NCI-H1436 treated with DMSO at 0.1 percent for 48 hours (cell line): Measurements from ENCODE around the gene PIK3C3.
"Not testable (repeated sequence)": the region's sequence is repeated elsewhere in the genome, so short reads cannot be mapped to it uniquely, and the experiment has no call there.

Experiments
- DNase-seq: peaks from one replicate; lab custom pipeline; 2025; lab: John Stamatoyannopoulos, UW

PIK3C3 gene

DNA sequence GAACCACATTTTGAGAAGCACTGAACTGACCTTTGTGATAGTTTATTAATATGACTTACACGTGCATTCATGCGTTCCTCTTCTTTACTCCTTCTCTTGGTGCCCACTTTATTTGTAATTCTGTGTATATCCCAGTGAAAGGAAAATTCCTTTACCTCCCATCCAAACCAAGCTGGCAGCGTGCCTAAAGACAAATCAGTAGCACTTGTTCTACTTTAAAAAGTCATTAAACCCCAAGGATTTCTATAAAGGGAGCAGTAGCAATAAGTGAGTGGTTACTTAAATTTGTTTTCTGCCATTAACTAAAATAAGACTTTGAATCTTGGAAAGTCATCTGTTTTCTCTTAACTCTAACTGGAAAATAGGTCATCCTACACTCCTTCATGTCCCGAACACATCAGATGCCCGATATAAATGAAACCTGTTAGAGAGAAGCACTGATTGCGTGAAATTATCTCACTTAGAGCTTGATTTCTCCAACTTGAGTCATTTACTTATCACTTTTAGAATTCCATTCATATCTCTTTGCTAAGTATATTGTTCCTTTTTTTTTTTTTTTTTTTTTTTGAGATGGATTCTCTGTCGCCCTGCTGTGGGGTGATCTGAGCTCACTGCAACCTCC, 10.7 kb downstream of the PIK3C3 start:
- no peak for DNase-seq

DNA sequence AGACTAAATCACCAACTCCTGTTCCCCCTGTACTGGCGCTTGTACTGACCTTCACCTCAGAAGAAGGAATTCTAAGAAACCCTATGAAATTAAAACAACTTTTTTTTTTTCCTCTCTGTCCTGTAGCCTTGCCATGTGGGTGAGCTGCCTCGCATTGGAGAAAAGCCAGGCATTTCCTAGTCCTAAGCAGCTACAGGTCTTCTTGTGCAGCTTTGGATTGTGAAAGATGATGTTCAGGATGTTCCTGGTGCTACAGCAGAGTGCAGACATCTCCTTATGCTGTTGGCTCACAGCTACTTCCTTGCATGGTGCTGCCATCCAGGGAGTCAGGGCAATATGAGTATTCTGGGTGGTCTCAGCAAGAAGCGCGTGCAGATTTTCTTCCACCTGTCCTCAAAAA, 11.9 kb downstream of the PIK3C3 start:
- DNase-seq = no peak

DNA sequence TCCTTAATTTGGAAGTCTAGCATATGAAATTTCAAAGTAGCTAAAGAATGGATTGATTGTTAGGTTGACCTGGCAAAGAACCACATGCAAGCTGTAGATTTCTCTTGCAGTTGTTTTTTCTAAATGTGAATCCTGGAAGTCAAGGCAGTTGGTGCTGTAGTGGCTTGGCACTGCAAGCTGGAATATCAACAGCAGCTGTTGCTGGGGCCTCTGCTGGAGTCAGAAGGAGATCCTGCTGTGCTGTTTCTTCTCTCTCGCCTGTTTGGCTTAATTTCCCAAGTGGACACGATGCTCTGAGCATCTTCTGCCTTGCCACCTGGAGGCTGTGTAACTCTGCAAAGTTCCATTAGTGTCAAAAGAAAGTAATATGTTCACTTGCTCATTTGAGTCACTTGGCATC, 12.6 kb downstream of the PIK3C3 start:
- DNase-seq = no peak

DNA sequence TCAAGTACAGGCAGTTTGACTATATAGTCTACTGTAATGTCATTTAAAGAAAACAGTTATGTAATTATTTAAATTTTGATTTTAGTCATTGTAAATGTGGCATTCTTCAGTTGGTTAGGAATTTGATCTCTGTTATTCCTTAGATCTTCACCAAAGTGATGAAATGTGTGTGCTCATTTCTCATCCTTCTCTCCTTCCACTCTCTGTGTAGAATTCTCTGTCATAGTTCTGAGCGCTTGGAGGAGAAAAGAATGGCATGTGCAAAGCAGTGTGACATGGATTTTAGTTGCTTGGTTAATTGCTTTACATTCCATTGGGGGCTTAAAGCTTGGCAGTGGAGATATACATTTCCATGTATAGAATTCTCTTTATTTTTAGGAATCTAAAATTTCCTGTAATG, 14.8 kb downstream of the PIK3C3 start:
- no peak for DNase-seq

DNA sequence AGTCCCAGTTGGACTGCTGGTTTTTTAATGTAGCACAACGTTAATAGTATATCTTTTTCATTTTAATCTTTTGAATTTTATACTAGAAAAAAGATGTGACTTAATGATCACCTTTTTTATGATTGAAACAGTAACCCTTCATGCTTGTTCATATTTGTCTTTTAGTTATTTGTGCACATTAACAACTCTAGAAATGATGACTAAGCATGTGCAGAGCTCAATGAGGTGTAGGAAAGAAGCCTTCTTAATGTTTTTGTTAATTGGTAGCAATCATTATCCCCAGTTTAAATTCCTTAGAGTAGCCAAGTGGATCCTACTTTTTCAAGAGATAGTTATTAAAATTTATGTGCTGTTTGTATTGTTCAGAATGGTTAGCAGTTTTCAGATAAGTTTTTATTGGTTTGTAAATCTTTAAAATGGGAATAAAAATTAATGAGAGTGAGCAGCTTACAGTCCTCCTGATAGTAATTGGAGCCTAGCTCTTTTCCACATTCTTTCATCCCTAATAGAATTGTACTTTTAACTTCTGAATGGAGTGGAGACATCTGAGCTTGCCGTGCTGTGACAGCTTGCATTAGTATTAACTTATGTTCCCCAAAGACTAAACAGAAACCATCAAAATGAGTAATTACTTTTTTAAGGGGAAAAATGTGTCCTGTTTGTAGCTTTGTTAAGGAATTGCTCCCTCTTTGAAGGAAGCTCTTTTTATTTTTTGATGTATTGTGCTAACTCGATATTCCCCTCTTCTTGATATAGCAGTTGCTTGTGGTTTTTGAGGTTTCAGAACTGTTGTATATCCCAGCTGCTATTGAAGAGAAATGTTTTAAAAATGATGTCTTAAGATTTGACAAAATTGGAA, 17.3 kb downstream of the PIK3C3 start:
- DNase-seq = no peak

DNA sequence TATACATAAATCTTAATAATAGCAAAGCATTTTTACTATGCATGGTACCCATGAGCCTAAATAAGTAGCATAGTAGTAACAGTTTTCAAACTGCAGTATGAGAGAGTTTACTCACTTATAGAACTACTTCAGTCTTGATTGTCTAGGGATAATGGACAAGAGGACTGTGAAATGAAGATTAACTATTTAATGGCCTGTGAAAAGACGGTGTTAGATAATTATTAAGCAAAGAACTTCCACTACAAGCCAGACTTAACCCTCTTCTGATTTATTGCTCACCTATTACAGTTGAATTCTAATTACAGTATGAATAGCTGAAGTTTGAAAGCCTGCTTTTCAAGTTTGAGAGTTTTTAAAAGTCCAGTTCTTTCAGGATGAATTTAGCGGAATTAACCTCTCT, 18.9 kb downstream of the PIK3C3 start:
- DNase-seq = no peak

DNA sequence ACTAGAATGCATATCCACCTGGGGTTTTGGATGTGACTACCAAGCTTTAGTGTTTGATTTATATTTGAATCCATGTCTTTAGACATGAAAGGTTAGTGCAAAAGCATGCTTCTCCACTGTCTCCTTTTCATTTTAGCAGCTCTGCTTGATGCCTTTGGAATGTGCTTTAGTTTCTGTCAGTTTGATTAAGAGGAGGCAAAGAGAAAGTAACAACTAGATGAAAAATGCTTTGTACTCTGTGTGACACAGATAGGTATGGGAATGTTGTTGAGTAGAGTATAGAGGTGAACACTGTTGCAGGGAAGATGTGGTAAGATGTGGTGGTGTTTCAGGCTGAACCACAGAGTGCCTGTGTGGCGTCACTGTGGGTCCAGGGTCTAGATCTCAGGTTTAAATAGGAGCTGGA, 19.8 kb downstream of the PIK3C3 start:
- DNase-seq = no peak

DNA sequence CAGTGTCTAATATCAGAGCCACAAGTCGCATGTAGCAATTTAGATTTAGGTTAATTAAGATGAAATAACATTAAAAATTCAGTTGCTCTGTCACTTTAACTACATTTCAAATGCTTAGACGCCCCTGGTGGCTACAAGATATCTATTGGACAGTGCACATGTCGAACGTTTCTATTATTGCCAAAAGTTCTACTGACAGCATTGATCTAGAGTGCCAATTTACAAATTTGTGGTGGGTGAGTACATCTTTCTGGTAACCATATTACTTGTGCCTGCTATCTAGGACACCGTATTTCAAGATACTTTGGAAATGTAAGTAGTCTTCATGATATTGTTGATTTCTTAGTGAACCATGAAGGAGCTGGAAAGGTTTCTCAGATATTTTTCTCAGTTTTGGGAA, 20.2 kb downstream of the PIK3C3 start:
- DNase-seq = no peak

DNA sequence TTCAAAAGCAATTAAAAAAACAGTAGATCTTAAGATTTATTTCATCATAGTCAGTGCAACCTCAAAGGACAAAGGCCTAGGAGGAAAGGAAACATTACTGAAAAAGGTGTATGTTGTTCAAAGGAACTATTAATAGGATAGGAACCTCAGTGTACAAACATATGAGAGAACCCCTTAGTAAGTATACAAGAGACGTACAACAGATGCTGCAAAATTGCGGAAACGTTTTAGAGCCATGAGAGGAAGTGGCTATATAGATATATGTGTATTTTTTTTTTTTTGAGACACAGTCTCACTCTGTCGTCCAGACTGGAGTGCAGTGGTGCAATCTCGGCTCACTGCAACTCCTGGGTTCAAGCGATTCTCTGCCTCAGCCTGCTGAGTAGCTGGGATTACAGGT, 22.2 kb downstream of the PIK3C3 start:
- no peak for DNase-seq

DNA sequence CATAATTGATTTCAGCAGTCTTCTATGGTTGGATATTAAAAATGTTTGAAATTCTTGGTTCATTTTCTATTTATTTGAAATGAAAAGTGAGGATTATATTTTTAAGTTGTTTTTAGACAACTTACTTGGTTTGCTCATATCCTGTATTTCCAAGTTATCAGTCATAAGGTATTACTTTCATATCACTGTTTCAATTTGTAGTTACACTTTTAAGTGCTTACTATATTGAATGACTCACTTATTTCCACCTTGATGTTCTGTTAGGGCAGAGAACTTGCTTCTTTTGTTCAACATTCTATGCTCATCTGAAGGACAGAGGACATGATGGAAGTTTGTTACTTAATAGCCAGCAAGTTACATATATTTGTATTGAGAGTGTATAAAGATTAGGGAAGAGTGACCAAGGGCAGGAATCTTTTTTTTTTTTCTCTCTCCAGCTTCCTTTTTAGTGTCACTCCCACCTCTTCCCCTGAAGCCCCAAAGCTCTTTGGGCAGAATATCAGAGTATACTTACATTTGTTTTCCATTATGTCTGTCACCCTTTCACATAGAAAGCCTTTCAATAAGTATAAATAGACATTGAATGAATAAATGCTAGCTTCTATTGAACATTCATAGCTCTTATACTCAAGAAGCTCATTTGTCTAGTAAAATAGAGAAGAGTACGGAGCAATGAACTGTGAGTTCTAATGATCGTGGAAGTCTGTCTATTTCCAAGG, 28.1 kb downstream of the PIK3C3 start:
- DNase-seq = no peak

DNA sequence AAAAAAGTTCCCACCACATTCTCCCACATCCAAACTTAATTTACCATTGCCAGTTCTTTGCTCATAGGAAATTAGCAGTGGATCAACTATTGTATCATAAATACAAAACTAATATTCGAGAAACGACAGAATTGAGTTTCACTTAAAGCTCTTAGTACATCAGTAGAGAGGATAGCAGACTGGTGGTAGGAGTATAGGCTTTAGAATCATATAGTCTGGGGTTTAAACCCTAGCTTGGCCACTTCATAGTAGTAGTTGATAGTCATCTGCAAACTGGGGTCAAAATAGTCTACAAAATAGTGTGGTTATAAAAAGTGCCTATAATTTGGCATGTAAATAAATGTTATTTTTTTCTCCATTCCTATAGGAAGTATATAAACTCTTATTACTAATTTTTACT, 30.9 kb downstream of the PIK3C3 start:
- DNase-seq = no peak

DNA sequence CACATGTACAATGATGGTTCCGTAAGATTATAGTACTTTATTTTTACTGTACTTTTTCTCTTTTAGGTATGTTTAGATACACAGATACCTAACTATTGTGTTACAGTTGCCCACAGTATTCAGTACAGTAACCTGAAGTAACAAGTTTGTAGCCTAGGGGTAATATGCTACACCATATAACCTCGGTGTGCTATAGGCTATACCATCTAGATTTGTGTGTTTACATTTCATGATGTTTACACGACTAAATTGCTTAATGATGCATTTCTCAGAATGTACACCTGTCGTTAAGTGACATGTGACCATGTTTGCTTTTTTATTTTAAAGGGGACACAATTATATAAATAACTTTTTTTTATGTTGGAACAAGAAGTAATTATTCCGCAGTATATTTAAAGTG, 34.5 kb downstream of the PIK3C3 start:
- peak; percentile 13 for DNase-seq

DNA sequence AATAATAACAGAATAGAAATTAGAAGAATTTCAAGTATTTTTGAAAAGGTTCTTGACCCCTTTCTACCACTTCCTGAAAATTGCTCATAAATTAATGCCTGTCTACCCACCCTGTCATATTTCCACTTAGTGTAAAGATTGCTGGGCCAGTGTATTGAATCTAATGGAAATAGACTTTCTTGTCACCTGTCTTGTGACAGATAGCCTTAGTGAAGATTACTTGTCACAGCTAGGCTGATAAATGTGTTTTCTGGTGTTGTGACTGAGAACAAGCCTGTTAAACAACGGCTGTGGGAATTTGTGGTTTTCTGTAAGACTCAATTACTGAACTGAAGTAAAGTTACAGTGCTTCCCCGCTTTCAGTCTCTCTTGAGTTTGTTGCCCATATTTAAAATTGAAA, 37.0 kb downstream of the PIK3C3 start:
- DNase-seq = no peak

DNA sequence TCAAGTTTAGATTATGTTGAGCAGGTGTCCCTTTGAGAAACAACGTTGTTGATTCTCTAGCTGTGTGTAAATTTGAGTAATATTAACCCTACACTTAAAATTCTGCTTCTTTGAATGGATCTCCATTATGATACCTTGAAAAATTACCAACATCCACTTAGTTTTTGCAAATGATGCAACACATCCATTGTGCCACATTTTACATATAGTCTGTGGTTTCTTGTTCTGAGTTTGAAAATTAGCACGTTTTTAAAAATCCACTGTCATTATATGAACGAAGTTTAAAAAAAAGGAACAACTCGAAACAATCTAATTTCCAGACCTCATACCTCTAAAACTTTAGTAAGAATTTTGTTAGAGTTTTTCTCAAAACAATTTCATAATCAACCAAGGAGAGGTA, 37.7 kb downstream of the PIK3C3 start:
- no peak for DNase-seq

DNA sequence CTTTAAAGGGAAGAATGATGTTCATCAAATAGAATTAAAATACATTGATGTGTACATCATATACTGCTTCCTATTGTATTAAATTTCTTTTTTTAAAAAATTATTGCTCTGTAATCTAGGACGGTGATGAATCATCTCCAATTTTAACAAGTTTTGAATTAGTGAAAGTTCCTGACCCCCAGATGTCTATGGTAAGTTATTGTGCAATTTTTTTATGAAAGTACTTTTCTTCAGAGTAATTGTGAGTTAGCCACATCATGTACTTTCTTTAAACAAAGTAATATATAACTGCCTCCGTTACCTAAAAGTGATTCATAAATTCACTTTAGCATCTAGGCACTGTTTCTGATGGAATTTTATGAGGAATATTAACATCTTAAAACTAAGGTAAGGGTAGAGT, 38.1 kb downstream of the PIK3C3 start:
- DNase-seq = no peak

DNA sequence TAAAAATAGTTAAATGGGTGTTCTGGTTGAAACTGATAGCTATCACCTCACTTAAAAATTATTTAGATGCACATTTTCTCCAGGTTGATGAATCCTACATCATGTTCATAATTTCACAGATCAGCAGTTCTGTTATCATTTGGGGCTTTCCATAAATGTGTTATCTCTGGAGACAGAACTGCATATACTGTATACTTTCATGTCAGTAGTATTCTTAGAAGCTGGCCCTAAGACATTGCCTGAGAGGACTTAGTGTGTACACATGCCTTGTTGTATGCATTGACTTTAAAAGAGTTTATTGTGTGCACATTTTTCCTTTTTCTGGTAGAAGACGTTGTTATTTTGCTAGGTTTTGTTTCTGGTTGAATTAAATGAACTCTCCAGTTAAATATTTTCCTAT, 41.0 kb downstream of the PIK3C3 start:
- no peak for DNase-seq

DNA sequence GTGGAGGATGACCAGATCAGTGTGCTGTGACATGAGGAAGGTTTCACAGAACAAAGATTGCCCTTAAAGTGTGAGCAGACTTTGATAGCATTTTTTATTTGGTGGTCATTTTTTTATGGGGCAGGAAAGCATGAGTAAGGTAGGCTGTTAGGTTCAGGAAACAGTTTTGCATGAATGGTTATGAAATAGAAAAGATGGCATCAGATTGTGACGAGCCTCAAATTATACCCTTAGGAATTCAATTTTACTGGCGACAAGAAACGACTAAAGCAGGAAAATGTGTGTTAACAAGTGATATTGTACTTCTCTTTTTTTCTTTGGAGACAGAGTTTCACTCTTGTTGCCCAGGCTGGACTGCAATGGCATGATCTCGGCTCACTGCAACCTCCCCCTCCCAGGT, 44.7 kb downstream of the PIK3C3 start:
- DNase-seq = no peak

DNA sequence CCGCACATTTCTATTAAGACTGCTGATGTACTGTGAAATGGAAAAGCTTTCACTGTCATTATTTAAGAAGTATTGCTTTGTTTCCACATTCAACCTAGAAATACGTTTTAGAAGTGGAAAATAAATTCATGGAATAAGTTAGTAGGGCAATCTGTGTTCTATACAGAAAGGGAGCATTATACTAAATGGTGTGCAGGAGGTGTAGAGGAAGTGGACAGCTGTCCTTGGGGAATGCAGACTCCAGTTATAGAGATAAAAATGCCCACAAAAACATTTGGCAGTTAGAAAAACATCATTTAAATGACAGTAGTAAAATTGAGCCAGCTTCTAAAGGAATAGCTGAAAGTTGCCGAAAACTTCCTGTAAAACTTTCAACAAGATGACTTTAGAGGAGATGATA, 46.8 kb downstream of the PIK3C3 start:
- DNase-seq = no peak

DNA sequence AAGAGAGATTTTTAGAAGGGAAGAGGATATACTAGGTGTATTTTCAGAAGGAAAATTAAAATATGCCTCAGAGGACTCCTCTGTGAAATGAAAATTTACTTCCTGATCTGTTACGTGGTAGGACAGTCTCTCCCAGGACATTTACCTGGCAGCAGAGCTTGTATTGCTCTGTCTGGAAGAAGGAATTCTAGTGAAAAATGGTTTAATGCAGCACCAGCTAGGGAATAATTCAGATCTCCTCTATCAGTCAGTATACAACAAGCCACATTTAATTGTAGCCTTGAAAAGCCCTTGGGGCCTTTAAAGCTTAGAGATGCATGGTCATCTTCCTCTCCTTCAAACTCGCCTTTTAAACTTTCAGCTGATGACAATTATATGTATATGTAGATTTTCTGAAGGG, 49.6 kb downstream of the PIK3C3 start:
- no peak for DNase-seq

DNA sequence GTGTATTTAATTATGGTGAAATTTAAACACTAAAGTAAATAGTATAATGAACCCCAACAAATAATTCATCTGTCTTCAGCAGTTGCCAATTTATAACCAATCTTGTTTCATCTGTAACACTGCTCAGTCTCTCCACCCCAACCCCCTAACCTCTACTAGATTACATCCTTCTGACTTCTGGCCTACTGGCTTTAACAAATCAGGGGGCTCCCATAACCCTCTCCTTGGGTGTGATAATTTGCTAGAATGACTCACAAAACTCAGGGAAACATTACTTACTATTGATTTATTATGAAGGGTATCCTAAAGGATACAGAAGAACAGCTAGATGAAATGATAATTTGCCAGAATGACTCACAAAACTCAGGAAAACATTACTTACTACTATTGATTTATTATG, 50.7 kb downstream of the PIK3C3 start:
- no peak for DNase-seq

DNA sequence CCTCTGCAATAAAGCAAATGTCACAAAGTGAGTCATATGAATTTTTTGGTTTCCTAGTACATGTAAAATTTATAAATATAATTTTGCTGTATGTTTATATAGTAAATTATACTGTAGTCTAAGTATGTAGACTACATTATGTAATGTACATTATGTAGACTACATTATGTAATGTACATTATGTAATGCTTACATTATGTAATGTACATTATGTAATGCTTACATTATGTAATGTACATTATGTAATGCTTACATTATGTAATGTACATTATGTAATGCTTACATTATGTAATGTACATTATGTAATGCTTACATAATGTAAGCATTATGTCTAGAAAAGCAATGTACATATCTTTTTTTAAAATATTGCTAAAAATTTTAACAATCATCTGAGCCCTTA, 54.4 kb downstream of the PIK3C3 start:
- DNase-seq = not testable (repeated sequence)

DNA sequence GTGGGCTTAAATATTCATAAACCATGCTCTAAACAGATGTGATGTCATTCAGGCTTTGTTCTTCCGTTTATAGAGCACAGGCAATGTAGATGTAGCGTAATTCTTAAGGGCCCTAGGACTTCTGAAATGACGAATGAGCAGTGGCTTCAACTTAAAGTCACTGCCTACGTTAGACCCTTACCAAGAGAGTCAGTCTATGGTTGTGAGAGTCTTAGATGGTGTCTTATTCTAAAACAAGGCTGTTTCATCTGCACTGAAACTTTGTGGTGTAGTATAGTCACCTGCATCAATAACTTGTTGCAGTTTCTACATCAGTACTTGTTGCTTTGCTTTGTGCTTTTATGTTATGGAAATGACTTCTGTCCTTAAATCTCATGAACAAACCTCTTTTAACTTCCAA, 56.0 kb downstream of the PIK3C3 start:
- no peak for DNase-seq

DNA sequence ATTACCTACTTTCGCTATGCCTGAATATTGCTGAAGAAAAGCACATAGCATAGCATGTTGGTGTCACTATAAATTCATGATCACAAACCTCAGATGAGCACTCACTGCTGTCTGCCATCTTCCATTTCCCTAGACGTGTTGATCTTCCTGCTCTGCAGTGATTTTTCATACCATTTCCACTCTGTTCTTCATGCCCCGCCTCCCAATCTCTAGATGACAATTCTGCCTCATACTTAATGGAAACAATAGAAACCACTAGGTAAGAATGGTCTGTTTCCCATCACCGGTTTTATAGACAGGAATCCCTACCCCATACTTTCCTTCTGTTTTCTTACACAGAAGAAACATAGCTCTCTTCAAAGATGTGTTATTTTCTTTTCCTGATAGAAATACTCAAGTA, 63.8 kb downstream of the PIK3C3 start:
- DNase-seq = no peak
